ENCODE measurements around the gene KSR1. TPM values are rescaled to one million over a fixed set of nuclear protein-coding genes. Genes with fewer than 3 reads are reported as not detected.

KSR1 gene
- total RNA-seq, 1 donor from 2014 or later, result 60.2 TPM

- no peak for DNase-seq (ENCODE audit: low spot score)
These were observed 79.1 kb downstream of the KSR1 start for GRCh38 chr17:27535178-27535928.

GRCh38 chr17:27535975-27536374 lies 79.7 kb downstream of the KSR1 start:
- no peak for DNase-seq (ENCODE audit: low spot score)

GRCh38 chr17:27536781-27537180 lies 80.5 kb downstream of the KSR1 start:
- DNase-seq (ENCODE audit: low spot score), result no peak

- DNase-seq (ENCODE audit: low spot score), result no peak
These were observed 82.1 kb downstream of the KSR1 start for GRCh38 chr17:27538156-27538955.

GRCh38 chr17:27539152-27539551 lies 82.9 kb downstream of the KSR1 start:
- DNase-seq (ENCODE audit: low spot score), result no peak

GRCh38 chr17:27539794-27540317 lies 83.6 kb downstream of the KSR1 start:
- DNase-seq (ENCODE audit: low spot score), result no peak

- DNase-seq (ENCODE audit: low spot score), result peak; percentile 93
These were observed 84.3 kb downstream of the KSR1 start for GRCh38 chr17:27540318-27541101.

- DNase-seq (ENCODE audit: low spot score), result no peak
These were observed 85.2 kb downstream of the KSR1 start for GRCh38 chr17:27541301-27542023.

GRCh38 chr17:27542841-27543463 lies 86.7 kb downstream of the KSR1 start:
- no peak for DNase-seq (ENCODE audit: low spot score)

- no peak for DNase-seq (ENCODE audit: low spot score)
These were observed 87.2 kb downstream of the KSR1 start for GRCh38 chr17:27543464-27543856.

- no peak for DNase-seq (ENCODE audit: low spot score)
These were observed 87.7 kb downstream of the KSR1 start for GRCh38 chr17:27543958-27544349.

GRCh38 chr17:27544350-27545131 lies 88.3 kb downstream of the KSR1 start:
- DNase-seq (ENCODE audit: low spot score), result no peak

- no peak for DNase-seq (ENCODE audit: low spot score)
These were observed 89.4 kb downstream of the KSR1 start for GRCh38 chr17:27545562-27546229.

GRCh38 chr17:27546624-27547300 lies 90.5 kb downstream of the KSR1 start:
- DNase-seq (ENCODE audit: low spot score), result no peak

GRCh38 chr17:27547301-27547683 lies 91.0 kb downstream of the KSR1 start:
- no peak for DNase-seq (ENCODE audit: low spot score)

GRCh38 chr17:27548369-27548768 lies 92.1 kb downstream of the KSR1 start:
- DNase-seq (ENCODE audit: low spot score), result no peak

GRCh38 chr17:27549251-27549893 lies 93.1 kb downstream of the KSR1 start:
- DNase-seq (ENCODE audit: low spot score), result no peak

- no peak for DNase-seq (ENCODE audit: low spot score)
These were observed 94.2 kb downstream of the KSR1 start for GRCh38 chr17:27550291-27550930.

Data from mucosa of gallbladder (tissue), 1 donor.